GM19395 (cell line): Measurements from ENCODE around the gene POLRMT.
"Not testable (repeated sequence)": the region's sequence is repeated elsewhere in the genome, so short reads cannot be mapped to it uniquely, and the experiment has no call there.

Experiments used
- ATAC-seq: cut with Tn5 transposase; IDR thresholded peaks from one replicate; pipeline ENCODE4 v1.9.1; 2021; ENCODE audit warnings: mild to moderate bottlenecking, moderate library complexity; ENCODE audit not compliant: unreplicated experiment

Gene POLRMT

DNA sequence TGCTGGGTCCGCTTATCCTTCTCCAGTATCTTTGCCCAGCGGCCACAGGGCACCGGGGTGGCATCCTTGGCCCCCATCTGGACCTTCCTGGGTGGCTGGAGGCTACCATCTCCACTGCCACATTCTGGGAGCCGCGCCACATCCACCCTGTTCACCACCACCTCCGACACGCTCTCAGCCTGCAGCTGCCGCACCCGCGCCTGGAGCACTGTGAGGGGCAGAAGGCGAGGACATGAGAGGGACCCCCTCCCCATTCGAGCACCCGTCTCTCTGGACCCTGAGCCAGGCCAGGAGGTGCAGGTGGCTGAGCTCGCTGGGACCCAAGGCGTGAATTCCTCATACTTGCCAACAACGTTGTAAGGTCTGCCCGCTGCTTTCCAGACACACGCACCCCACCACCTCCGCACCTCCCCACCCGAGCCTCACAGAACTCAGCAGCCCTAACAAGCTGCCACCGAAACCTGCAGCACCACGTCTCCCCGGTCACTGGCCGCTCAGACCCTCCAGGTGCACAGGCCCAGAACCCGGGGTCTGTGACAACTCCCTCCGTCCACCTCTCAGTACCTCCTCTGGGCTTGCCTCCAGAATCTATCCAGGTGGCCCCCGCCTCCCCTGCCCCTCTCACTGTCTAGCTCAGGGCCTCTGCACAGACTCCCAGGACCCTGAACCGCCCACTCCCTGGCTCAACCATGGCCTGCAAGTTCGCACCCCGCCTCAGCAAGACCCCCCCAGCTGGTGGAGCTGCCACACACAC, 3.2 kb downstream of the POLRMT start:
- ATAC-seq: no peak

DNA sequence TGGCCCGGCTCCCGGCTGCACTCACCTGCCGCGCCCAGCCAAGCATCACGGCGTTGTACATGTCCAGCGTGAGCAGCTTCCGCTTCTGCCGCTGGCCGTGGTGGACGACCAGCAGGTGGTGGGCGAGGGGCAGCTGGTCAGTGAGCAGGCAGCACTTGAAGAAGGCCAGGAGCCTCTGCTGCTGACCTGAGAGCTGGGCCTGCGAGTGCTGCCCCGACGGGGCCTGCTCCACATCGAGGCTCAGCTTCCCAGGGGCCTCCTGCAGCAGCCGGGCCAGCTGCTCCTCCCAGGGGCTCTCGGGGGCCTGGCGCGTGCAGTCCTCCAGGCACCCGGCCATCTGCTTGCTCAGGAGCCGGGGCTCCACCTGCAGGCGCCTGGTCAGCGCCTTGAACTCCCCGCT, 3.8 kb downstream of the POLRMT start:
- not testable (repeated sequence) for ATAC-seq

DNA sequence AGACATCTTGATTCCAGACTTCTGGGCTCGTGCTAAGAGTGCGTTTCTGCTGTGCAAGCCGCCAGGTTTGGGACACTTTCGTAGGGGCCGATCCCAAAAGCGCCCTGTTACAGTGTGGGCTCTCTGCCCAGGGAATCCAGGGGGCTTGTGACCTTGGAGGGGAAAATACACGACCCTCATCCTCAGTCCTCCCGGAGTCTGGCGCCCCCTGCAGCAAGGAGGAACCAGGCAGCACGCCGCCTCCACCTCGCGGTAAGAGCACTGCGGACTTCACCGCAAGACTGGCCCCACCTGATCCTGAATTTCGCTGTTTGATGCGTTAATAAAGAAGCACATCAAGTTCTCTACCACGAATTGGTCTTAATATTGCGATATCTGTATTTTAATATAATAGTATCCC, 5.2 kb downstream of the POLRMT start:
- no peak for ATAC-seq

DNA sequence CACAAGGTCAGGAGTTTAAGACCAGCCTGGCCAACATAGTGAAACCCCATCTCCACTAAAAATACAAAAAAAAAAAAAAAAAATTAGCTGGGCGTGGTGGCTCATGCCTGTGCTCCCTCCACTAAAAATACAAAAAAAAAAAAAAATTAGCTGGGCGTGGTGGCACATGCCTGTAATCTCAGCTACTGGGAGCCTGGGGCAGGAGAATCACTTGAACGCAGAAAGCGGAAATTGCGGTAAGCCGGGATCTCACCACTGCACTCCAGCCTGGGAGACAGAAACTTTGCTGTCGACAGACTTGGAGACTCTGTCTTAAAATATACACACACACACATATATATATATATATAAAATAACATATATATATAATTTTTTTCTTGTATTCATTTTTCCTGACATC, 6.8 kb downstream of the POLRMT start:
- ATAC-seq: not testable (repeated sequence)

DNA sequence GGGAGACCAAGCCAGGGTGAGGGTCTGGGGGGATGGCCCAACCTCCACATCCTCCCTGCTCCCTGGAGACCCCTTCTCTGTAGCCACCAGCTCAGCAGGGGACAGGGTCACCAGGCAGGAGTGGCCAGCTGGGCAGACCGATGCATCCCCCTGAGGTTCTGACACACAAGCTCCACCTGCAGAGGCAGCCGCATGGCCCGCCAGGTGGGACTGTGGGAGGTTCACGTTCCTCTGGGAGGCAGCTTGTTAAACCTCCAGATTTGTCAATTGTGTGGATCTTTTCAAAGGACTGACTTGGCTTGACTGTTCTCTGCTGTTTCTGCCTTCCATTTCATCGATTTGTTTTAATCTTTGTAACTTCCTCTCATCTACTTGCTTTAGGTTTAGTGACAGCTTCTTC, 8.1 kb downstream of the POLRMT start:
- no peak for ATAC-seq

DNA sequence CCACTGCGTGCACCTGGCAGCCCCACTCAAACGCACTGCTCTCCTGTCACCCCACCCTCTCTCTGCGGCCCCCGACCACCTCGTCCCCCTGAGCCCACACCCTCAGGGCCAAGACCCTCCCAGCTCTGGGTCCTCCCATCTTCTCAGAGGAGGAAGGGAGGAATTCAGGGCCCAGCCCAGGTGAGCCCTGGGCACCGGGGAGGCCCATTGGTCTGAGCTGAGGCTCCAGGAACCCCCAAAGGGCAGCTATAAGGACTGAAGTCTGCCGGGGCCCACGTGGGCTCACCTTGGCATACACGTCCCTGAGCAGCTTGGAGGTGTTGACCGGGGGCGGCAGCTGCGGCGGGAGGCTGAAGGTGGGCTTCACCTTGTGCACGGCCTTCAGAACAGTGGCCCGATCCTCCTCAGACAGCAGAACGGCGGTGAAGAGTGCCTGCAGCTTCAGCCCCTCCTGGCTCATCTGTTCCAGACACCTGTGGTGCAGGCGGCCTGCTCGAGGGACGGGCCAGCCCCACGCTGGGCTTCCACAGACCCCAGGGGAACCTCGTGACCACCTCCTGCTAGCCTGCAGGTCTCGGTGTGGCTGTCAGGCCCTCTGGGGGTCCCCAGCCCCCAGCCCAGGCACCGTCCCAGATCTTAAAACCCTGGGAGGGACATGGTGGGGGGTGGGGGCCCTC, 8.8 kb downstream of the POLRMT start:
- ATAC-seq: no peak

DNA sequence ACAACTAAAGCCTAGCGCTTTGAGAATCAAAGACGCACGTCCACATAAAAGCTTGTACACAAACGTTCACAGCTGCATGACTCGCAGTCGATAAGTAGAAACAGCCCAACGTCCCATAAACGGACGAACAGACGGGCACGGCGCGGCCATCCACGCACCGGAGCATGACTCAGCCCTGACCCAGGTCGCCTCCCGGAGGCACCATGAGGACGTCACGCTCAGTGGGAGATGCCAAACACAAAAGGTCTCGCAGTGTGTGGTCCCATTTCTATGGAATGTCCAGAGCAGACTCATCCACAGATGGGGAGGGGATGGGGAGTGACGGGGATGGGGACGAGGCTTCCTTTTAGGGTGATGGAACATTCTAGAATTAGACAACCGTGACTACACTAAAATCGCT, 9.4 kb downstream of the POLRMT start:
- ATAC-seq: no peak

DNA sequence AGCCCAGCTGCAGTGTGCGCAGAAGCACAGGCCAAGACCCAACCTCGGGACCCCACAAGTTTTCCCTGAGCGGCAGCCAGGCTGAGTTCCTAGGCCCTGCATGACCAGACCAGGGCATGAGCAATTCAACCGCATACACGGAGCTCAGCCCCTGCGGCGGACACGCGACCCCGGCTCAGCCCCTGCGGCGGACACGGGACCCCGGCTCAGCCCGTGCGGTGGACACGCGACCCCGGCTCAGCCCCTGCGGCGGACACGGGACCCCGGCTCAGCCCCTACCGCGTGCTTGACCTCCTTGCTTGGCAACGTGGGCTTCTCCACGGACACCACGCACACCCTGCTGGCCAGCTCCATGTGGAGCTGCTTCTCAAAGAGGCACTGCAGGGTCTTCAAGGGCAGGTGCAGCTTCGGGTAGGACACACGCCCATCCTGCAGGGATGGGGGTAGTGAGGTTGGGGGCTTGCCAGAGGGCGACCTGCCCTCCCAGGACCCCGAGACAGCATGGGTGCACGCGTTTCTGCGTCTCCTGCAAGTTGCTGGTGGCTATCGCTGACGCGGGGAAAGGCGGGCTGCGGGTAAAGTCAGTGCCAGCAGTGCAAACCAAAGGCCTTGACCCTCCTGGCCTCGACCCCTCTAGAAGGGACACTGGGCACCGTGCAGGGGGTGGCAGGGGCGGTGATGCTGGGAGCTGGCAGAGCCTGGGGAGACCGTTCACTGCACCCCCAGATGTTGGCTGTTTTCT, 10.0 kb downstream of the POLRMT start:
- no peak for ATAC-seq

DNA sequence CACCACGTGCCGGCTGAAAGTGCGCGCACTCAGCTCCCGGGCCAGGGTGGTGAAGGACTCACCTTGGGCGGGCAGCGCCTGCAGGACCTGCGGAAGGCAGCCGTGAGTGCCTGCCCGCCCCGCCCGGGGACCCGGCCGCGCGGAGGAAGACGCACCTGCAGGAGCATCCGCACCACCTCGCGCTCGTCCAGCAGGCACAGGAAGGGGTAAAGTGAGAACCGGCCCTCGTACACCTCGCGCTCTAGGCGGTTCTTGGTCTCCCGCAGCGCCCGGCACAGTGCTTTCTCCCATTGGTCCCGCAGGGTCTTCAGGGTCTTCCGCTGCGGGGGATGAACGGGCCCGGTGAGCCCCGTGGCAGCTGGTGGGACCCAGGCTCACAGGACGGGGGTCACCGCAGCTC, 10.7 kb downstream of the POLRMT start:
- ATAC-seq: no peak

DNA sequence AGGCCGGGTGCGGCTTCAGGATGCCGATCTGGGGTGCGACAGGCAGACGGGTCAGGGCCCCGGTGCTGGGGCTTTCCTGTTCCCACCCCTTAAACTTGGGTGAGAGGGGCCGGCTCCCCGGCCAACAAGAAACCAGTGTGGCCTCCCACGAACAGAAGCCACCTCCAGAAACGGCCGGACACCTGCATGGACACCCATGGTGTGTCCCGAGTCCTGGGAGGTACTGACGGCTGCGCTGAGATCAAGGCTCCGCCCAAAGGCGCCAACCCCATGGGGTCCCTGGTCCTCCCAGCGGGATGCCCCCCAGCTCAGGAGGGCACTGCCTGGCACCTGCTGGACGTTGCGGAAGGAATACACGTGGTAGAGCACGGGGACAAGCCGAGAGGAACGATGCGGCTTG, 11.5 kb downstream of the POLRMT start:
- no peak for ATAC-seq

DNA sequence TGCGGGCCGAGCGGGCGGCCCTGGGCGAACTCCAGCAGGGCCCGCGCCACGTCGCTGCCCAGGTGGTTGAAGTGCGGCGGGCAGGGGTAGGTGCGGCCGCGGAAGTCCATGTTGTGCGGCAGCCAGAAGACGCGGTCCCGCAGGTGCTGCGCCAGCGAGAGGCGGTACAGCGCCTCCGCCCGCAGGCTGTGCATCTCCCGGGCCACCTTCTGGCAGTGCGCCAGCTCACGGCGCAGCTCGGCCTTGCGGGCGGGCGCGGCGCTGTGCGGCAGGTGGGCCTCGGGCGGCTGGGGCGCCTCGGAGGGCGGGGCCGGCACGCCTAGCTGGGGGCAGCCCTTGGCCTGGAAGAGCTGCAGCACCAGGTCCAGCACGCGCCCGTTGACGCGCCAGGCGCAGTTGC, 12.1 kb downstream of the POLRMT start:
- not testable (repeated sequence) for ATAC-seq

DNA sequence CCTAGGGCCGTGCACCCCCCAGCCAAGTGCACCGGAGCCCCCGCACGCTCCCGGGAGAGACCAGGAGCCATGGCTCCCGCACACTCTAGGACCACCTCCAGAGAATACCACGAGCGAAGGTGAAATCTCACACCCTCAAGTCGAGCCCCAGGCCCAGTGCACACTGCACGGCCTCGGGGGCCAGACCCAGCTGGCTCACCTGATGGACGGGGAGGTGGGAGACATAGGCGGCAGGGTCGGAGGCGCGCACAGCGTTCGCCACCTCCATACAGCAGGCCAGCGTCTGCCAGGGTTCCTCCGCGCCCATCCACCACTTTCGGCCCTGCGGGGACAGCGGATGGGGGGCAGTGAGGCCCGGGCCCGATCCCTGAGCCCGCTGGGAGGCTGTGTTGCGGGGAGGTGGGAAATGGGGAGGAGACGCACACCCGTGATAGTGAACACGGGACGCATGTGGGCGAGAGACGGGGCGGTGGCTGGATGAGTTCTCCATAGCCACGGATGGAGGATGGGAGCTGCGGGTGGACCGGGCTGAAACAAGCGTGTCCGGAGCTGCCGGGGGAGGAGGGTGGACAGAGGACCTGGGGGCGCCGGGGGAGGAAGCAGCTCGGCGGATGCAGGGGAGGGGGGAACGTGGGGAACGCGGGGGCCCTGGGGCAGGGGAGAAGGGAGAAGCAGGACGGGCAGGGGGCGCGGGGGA, 13.0 kb downstream of the POLRMT start:
- no peak for ATAC-seq

DNA sequence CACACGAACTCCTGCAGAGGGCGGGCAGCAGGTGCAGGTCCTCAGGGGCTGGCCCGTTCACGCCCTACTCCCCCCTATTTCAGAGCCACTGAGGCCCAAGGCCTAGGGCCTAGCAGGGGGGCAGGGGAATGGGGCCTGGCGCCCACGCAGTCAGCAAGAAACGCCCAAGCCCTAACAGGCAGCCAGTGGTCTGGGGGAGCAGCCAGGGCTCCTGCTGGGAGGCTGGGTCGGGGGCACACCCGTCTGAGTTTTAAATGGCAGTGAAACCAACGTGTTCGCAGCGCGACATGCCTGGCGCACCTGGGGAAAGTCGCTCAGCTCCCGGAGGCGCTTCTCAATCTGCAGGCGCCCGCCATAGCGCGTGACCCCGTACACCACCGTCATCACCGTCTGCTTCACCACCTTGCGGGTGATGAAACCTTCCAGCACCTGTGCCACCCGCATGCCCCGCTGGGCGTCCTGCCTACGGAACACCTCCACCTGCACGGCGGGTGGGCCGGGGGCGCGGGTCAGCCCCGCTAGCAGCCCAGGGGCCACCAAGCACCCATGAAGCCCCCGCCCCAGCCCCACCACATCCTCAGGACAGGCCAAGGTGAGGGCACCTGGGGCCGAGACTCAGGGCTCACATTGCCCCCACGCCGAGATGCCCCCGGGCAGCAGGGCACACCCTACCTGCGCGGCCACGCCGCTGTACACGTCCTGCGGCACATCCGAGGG, 13.9 kb downstream of the POLRMT start:
- no peak for ATAC-seq

DNA sequence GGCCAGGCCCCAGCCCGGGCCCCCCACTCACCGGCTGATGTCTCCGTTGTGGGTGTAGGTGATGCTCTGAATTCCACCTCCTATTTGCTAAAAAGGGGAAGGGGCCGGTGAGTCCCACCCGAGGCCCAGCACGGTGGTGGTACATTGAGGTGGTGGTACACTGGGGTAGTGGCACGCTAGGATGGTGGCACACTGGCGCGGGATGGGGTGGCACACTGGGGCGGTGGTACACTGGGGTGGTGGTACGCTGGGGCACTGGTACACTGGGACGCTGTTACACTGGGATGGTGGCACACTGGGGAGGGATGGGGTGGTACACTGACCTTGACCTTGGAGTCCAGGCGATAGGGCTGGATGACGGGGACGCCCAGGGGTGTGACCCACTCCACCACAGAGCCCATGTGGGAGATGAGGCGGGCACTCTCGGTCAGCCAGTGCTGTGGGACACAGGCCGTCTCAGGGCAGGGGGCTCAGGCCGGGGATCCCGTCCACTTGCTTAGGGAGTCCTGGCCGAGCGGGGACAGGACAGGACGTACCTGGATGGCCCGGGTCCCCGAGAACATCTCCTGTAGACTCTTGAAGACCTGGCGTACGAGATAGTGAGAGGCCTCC, 14.6 kb downstream of the POLRMT start:
- ATAC-seq: no peak

DNA sequence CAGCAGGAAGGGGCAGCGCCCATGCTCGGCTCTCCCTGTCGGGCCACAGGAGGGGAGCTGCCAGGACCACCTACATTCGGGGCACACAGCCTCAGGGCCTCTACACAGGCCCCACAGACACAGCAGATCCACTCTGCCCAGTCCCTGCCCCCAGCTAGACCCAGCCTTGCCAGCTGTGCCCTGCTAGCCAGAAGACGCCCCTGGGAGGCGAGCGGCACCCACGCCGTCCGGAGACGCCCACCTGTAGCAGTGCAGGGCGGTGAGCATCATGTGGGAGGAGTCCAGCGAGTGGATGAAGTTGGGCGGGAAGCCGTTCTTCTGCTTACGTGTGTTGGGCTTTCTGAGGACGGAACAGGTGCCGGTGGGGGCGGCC, 15.1 kb downstream of the POLRMT start:
- no peak for ATAC-seq

DNA sequence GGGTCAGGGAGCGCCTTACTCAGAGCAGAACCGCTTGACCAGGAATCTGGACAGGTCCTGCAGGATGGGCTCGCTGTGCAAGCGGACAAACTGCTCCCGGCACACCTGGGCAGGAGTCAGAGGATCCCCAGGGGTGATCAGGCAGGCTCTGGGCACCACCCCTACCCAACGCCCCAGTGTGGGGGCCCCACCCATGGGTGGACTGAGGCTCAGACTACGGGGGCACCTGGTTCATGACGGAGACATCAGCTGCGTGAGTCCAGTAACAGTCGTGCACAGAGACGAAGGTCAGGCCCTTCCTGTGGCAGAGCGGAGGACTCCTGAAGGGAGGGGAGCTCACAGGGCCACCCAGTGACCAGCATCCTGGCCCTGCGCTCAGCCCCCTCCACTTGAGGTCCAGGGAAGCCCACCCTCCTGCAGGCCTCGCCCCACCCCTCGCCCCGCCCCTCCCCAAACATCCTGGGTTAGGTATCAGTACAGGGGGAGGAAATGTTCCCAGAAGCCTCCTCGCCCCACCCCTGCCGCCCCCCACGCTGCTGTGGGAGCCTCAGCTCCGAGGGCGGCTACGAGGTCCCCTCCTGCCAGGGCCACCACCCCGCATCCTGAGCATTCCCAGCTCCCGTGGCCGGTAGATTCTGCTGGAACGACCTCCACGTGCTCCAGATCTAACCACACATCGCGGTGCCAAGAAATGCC, 15.6 kb downstream of the POLRMT start:
- no peak for ATAC-seq

DNA sequence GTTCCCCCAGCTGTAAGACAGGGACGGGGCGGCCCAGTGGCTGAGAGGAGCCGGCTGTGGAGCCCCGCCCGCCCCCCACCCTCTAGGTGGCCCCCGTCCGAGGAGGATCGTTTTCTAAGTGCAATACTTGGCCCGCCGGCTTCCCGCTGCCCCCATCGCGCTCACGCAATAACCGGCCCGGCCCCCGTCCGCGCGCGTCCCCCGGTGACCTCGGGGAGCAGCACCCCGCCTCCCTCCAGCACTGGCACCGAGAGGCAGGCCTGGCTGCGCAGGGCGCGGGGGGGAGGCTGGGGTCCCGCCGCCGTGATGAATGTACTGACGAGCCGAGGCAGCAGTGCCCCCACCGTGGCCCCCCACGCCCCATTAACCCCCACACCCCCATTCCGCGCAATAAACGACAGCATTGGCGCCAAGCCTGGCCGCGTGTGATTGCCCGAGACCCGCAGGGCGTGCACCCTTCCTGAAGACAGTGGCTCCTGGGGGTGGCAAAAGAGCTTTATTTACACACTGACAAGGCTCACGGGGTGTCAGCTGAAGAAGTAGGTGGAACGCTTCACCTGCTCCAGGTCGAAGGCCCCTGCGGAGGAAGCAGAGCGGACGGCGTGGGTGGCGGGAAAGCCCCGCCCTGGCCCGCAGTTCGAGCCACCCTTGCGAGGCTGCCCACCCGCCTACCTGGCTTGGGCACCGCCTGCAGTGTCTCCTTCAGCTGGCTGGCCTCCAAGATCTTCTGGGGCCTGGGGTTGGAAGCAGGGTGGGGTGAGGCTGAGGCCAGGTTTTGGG, 16.4 kb downstream of the POLRMT start:
- no peak for ATAC-seq

DNA sequence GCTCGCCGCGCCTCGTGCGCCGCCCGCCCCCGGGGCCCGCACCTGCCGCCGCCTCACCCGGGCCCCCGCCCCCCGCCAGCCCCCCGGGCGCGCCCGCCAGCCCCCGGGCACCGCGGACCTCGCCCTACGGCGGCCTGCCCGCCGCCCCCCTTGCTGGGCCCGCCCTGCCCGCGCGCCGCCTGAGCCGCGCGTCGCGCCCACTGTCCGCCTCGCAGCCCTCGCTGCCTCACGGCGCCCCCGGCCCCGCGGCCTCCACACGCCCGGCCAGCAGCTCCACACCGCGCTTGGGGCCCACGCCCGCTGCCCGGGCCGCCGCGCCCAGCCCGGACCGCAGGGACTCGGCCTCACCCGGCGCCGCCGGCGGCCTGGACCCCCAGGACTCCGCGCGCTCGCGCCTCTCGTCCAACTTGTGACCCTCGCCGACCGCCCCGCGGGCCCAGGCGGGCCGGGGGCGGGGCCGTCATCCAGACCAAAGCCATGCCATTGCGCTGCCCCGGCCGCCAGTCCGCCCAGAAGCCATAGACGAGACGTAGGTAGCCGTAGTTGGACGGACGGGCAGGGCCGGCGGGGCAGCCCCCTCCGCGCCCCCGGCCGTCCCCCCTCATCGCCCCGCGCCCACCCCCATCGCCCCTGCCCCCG, 17.2 kb downstream of the POLRMT start:
- no peak for ATAC-seq

DNA sequence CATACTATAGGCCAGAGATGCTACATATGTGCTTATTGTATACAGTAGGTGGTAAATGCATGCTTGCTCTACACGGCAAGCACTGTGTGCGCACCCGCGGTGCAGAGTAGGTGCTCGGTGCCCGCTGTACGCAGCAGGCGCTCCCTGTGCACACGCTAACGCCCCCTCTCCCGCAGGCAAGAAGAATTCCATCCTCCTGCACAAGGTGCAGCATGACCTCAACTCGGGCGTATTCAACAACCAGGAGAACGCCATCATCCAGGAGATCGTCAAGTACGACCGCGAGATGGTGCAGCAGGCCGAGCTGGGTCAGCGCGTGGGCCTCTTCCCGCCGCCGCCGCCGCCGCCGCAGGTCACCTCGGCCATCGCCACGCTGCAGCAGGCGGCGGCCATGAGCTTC, 17.7 kb downstream of the POLRMT start:
- no peak for ATAC-seq
